HepG2 (cell line): ENCODE results near the gene UAP1L1. TPM values are rescaled to one million over a fixed set of nuclear protein-coding genes. Genes with fewer than 3 reads are reported as not detected.

ENCODE experiments used
- ATF1 ChIP-seq: IDR thresholded peaks from 2 replicates; pipeline ENCODE4 v1.6.1; 2016; ENCODE audit warnings: mild to moderate bottlenecking, control low read depth
- BORCS8-MEF2B ChIP-seq: sonication (generic); formaldehyde crosslinking; IDR thresholded peaks from 2 replicates; pipeline ENCODE4 v1.8.0; 2022; ENCODE audit warnings: mild to moderate bottlenecking, missing genetic modification reagents
- CAMTA2 ChIP-seq: sonication (generic); formaldehyde crosslinking; IDR thresholded peaks from 2 replicates; pipeline ENCODE4 v1.4.0; 2020; ENCODE audit warnings: mild to moderate bottlenecking, missing genetic modification reagents, borderline replicate concordance
- GATAD2A ChIP-seq: IDR thresholded peaks from 2 replicates; pipeline ENCODE4 v1.6.1; 2016
- HNF1A ChIP-seq, 2 experiments: sonication (generic) in 1 of 2; formaldehyde crosslinking in 1 of 2; IDR thresholded peaks; 2 replicates each; pipeline versions ENCODE4 v1.4.0 to v1.6.1; 2016 to 2020; ENCODE audit warnings: borderline replicate concordance in 1 of 2, low read depth in 1 of 2, mild to moderate bottlenecking in 1 of 2, missing genetic modification reagents in 1 of 2
- KDM5A ChIP-seq: fragments of 200-600 bp; sonication (generic); IDR thresholded peaks from 2 replicates; pipeline ENCODE4 v1.7.0; 2018; ENCODE audit warnings: antibody characterized with exemption, mild to moderate bottlenecking, low read length, borderline replicate concordance
- NFYB ChIP-seq: sonication (generic); formaldehyde crosslinking; IDR thresholded peaks from 2 replicates; pipeline ENCODE4 v1.4.0; 2020; ENCODE audit warnings: missing genetic modification reagents
- RBAK ChIP-seq: sonication (generic); formaldehyde crosslinking; IDR thresholded peaks from 2 replicates; pipeline ENCODE4 v1.5.1; 2020; ENCODE audit warnings: mild to moderate bottlenecking, missing genetic modification reagents
- REXO4 ChIP-seq: sonication (generic); formaldehyde crosslinking; IDR thresholded peaks from 2 replicates; pipeline ENCODE4 v1.8.0; 2022; ENCODE audit warnings: missing genetic modification reagents, mild to moderate bottlenecking, borderline replicate concordance
- SCMH1 ChIP-seq: sonication (generic); formaldehyde crosslinking; IDR thresholded peaks from 2 replicates; pipeline ENCODE4 v1.9.0; 2021; ENCODE audit warnings: missing genetic modification reagents, mild to moderate bottlenecking, borderline replicate concordance
- SMYD3 ChIP-seq: sonication (generic); formaldehyde crosslinking; IDR thresholded peaks from 2 replicates; pipeline ENCODE4 v1.8.1; 2023; ENCODE audit warnings: mild to moderate bottlenecking, missing genetic modification reagents
- TBX3 ChIP-seq: fragments of 450-650 bp; IDR thresholded peaks from 2 replicates; pipeline ENCODE4 v1.6.1; 2017; ENCODE audit warnings: antibody characterized with exemption, mild to moderate bottlenecking, inconsistent platforms, borderline replicate concordance
- TFE3 ChIP-seq: IDR thresholded peaks from 2 replicates; pipeline ENCODE4 v1.6.1; 2016
- ZBTB26 ChIP-seq: IDR thresholded peaks from 2 replicates; pipeline ENCODE4 v1.6.1; 2016; ENCODE audit warnings: missing compliant biosample characterization, missing genetic modification reagents, borderline replicate concordance
- ZNF101 ChIP-seq: sonication (generic); formaldehyde crosslinking; IDR thresholded peaks from 2 replicates; pipeline ENCODE4 v1.4.0; 2020; ENCODE audit warnings: mild to moderate bottlenecking, low read depth, missing genetic modification reagents, borderline replicate concordance
- ZNF710 ChIP-seq: sonication (generic); formaldehyde crosslinking; IDR thresholded peaks from 2 replicates; pipeline ENCODE4 v1.5.0; 2020; ENCODE audit warnings: mild to moderate bottlenecking, missing genetic modification reagents, borderline replicate concordance
- ZNF776 ChIP-seq: sonication (generic); formaldehyde crosslinking; IDR thresholded peaks from 2 replicates; pipeline ENCODE4 v1.4.0; 2020; ENCODE audit warnings: mild to moderate bottlenecking, missing genetic modification reagents
- ZNF790 ChIP-seq: sonication (generic); formaldehyde crosslinking; IDR thresholded peaks from 2 replicates; pipeline ENCODE4 v1.8.0; 2022; ENCODE audit warnings: missing genetic modification reagents, mild to moderate bottlenecking, borderline replicate concordance
- ZNF839 ChIP-seq: sonication (generic); formaldehyde crosslinking; IDR thresholded peaks from 2 replicates; pipeline ENCODE4 v1.4.0; 2020; ENCODE audit warnings: missing genetic modification reagents, mild to moderate bottlenecking, borderline replicate concordance
- ZNF850 ChIP-seq: sonication (generic); formaldehyde crosslinking; conservative IDR thresholded peaks from 2 replicates; pipeline ENCODE4 v1.9.0; 2021; ENCODE audit warnings: mild to moderate bottlenecking, missing genetic modification reagents
- polyA plus RNA-seq, 8 experiments: library from polyadenylated mRNA; depleted of rRNA in 3 of 8; stranded (reverse) in 7 of 8; unstranded in 1 of 8; fragments of >200 nt; fragmentation: Illumina TruSeq in 4 of 8; extraction: Trizol in 4 of 8; gene quantifications; 2 replicates each; pipeline versions ENCODE4 v1.2.1 to v1.2.3, GENCODE V29; 2011 to 2016; ENCODE audit warnings: low read depth in 4 of 8, missing spikeins in 1 of 8, mixed read lengths in 1 of 8; ENCODE audit not compliant: insufficient read depth in 1 of 8
- total RNA-seq, 5 experiments: library from RNA; depleted of rRNA; stranded (reverse); fragments of >200 nt; fragmentation: Illumina TruSeq; extraction: Trizol; gene quantifications; 2 replicates each; pipeline ENCODE4 v1.2.3, GENCODE V29; 2016; ENCODE audit warnings: low read depth in 1 of 5

The UAP1L1 gene
- total and polyA plus RNA-seq, 2 of the 13 experiments (the other 11 are each of a cell fraction or from before 2014, with no cell fraction given) = 5.4 to 6.4 TPM

- TF ChIP-seq TBX3 = no peak
- no peak for TF ChIP-seq TFE3 (CRISPR knock-in tag)
- TF ChIP-seq ZNF850 (CRISPR knock-in tag) = no peak
- no peak for TF ChIP-seq SCMH1 (CRISPR knock-in tag)
- TF ChIP-seq ZNF839 (CRISPR knock-in tag) = no peak
- no peak for TF ChIP-seq ZNF710 (CRISPR knock-in tag)
- TF ChIP-seq SMYD3 (CRISPR knock-in tag) = no peak
- TF ChIP-seq NFYB = no peak
- no peak for TF ChIP-seq ZNF101
- no peak for TF ChIP-seq REXO4 (CRISPR knock-in tag)
- 0 out of 2 replicates have a peak, but pooled peaks have one; percentile 58 for TF ChIP-seq CAMTA2 (CRISPR knock-in tag)
- no peak for TF ChIP-seq ZNF790 (CRISPR knock-in tag)
- TF ChIP-seq ZNF776 (CRISPR knock-in tag) = peak; percentile 58; the same call in 1 of the 2 replicates
- no peak for TF ChIP-seq ZBTB26
- no peak for TF ChIP-seq BORCS8-MEF2B (CRISPR knock-in tag)
- TF ChIP-seq ATF1 (CRISPR knock-in tag) = no peak
- no peak for TF ChIP-seq RBAK (CRISPR knock-in tag)
- no peak for TF ChIP-seq KDM5A
- 0 out of 2 replicates have a peak, but pooled peaks have one; percentile 40 for TF ChIP-seq GATAD2A (CRISPR knock-in tag)
- TF ChIP-seq HNF1A (IDR thresholded peaks at IDR 0.05; ENCODE audit: low read depth) = no peak
- TF ChIP-seq HNF1A (CRISPR knock-in tag; IDR thresholded peaks at IDR 0.05; ENCODE audit: borderline replicate concordance) = no peak
Measured at GRCh38 chr9:137029058-137029936, 48.0 kb upstream of the UAP1L1 start (continued).
